ENCODE measurements around the gene HSBP1. TPM values are rescaled to one million over a fixed set of nuclear protein-coding genes. Genes with fewer than 3 reads are reported as not detected.

HSBP1 gene
- total and polyA plus RNA-seq, 2 of the 8 experiments (the other 6 are each of a cell fraction or from before 2014, with no cell fraction given) = 78.4 to 219 TPM

GRCh38 chr16:83830769-83831455 lies 23.1 kb downstream of the HSBP1 start:
- TF ChIP-seq HDAC2 (IDR thresholded peaks at IDR 0.05; ENCODE audit: borderline replicate concordance in 1 of 2, low read depth in 2 of 2, low read length in 2 of 2) (0 out of 4 replicates have a peak, but pooled peaks of 1 of the 2 experiments have one; percentile 54), KDM1A (IDR thresholded peaks at IDR 0.05; ENCODE audit: borderline replicate concordance, low read length) (peak; percentile 90; the same call in 1 of the 2 replicates), SP4 (IDR thresholded peaks at IDR 0.05; ENCODE audit: low read length) (no peak)
- Histone ChIP-seq H3K27ac (ENCODE audit: low read depth, low read length) (no peak overlapping the region), H4K91ac (replicated peaks; ENCODE audit: insufficient read length, low read length) (peak overlapping the region; percentile 59), H3K27me3 (replicated peaks in 1 of 4; ENCODE audit: control insufficient read depth in 3 of 4, extremely low read depth in 1 of 4, insufficient read depth in 3 of 4, low read length in 3 of 4) (no peaks in the 10 kb centered on the region), H2BK120ac (replicated peaks; ENCODE audit: low read depth, low read length) (peak overlapping the region; percentile 58), H3K79me1 (ENCODE audit: low read depth, low read length) (no peaks in the 10 kb centered on the region), H2BK5ac (ENCODE audit: low read depth, low read length) (0 out of 2 replicates have a peak overlapping the region, but pooled peaks have one; percentile 3), H4K20me1 (replicated peaks in 1 of 2; ENCODE audit: control insufficient read depth in 1 of 2, insufficient read depth in 2 of 2, low read length in 2 of 2) (no peaks in the 10 kb centered on the region), H3K79me2 (ENCODE audit: control insufficient read depth in 1 of 2, insufficient read depth in 2 of 2, low read length in 2 of 2) (no peaks in the 10 kb centered on the region), H2AFZ (ENCODE audit: low read length) (no peak overlapping the region), H4K8ac (ENCODE audit: extremely low read depth, insufficient read depth, low read length) (no peak overlapping the region), H3K4me3 (ENCODE audit: extremely low read depth in 1 of 4, insufficient read depth in 2 of 4, low read depth in 3 of 4, low read length in 4 of 4) (no peak overlapping the region), H3K23me2 (ENCODE audit: low read depth, low read length) (no peaks in the 10 kb centered on the region), H3K9ac (replicated peaks in 1 of 4; ENCODE audit: extremely low read depth in 1 of 4, low read depth in 3 of 4, low read length in 3 of 4) (no peak overlapping the region), H3K56ac (replicated peaks; ENCODE audit: insufficient read length, low read depth, low read length) (no peak overlapping the region), H3K36me3 (ENCODE audit: control insufficient read depth in 2 of 4, insufficient read depth in 4 of 4, low read length in 3 of 4) (no peaks in the 10 kb centered on the region), H4K5ac (ENCODE audit: insufficient read length, low read depth, low read length) (no peak overlapping the region), H2BK20ac (ENCODE audit: low read length) (peak overlapping the region; percentile 55; the same call in 1 of the 2 replicates), H3K18ac (ENCODE audit: extremely low read depth, low read length) (peak overlapping the region; percentile 5), H2BK12ac (ENCODE audit: low read depth, low read length) (peak overlapping the region; percentile 29), H2AK5ac (ENCODE audit: low read depth, low read length) (no peak overlapping the region), H3K9me3 (ENCODE audit: insufficient read depth in 2 of 2, low read depth in 1 of 2, low read length in 1 of 2) (peaks cover 9 to 13% of the 10 kb centered on the region in 2 experiments), H3K4me2 (ENCODE audit: insufficient read depth in 1 of 2, low read depth in 2 of 2, low read length in 2 of 2) (no peak overlapping the region), H3K4me1 (replicated peaks in 1 of 4; ENCODE audit: control insufficient read depth in 3 of 4, insufficient read depth in 4 of 4, low read length in 3 of 4) (peaks cover 6 to 20% (median 8%) of the 10 kb centered on the region in 4 experiments), H2BK15ac (ENCODE audit: low read length) (peak overlapping the region; percentile 53; the same call in 1 of the 2 replicates), H3K4ac (replicated peaks; ENCODE audit: insufficient read length, low read depth, low read length) (peak overlapping the region; percentile 76), H3K14ac (ENCODE audit: insufficient read length) (no peak overlapping the region), H3K23ac (ENCODE audit: insufficient read length) (no peak overlapping the region)
- ChIA-PET POLR2A (ENCODE audit: partially characterized antibody) (interaction anchor here (5.8 kb wide), 1 partner anchor 11 kb away, joined by 54 read pairs; no protein-coding TSS in a partner anchor), CTCF (ENCODE audit: partially characterized antibody) (interaction anchor here (0.6 to 1.6 kb wide), 7 partner anchors 47 to 215 kb away, joined by 3 to 4 read pairs (median 3); partner anchors contain the start of gene OSGIN1)
- DNase-seq (ENCODE audit: low read depth in 1 of 2, low spot score in 2 of 2) = no peak
- WGBS, 2 experiments (ENCODE audit: extremely low coverage in 1 of 2, insufficient coverage in 1 of 2, insufficient read length in 1 of 2, insufficient replicate concordance in 2 of 2, low coverage in 1 of 2, low lambda C conversion rate in 2 of 2, missing lambda C conversion rate in 1 of 2) = 81% methylated on average over 13 of the region's 13 CpGs; no CpG with 5 or more reads in 1 of the 2 experiments
- no peak for FAIRE-seq

Measured in H1 (cell line).